ENCODE data around the gene DAG1. TPM values are rescaled to one million over a fixed set of nuclear protein-coding genes. Genes with fewer than 3 reads are reported as not detected.

The DAG1 gene
- polyA plus RNA-seq, 1 experiment: 29.5 TPM

DNA sequence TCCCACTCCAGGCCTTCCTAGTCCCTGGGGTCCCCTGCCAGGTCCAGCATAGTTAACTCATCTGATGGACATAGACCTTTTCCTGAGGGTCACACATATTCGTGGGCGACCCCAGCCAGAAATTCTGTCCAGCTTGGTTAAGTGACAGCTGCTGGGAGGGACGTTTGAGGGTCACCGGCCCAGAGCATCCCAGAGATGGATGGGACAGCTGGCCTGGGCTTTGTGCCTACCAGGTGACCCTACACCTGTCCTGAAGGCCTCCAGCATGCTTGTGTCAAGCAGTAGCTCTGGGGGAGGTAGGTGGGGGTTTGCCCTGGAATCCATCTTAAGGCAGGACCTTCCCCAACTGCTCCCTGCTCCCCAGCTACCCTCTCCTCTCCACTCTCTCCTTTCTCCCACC is 9.1 kb upstream of the DAG1 start:
- H3K27ac ChIP-seq (ENCODE audit: low read depth, low read length): no peak overlapping the region
- H3K27me3 ChIP-seq (ENCODE audit: control insufficient read depth, insufficient read depth, low read length): no peaks in the 10 kb centered on the region

DNA sequence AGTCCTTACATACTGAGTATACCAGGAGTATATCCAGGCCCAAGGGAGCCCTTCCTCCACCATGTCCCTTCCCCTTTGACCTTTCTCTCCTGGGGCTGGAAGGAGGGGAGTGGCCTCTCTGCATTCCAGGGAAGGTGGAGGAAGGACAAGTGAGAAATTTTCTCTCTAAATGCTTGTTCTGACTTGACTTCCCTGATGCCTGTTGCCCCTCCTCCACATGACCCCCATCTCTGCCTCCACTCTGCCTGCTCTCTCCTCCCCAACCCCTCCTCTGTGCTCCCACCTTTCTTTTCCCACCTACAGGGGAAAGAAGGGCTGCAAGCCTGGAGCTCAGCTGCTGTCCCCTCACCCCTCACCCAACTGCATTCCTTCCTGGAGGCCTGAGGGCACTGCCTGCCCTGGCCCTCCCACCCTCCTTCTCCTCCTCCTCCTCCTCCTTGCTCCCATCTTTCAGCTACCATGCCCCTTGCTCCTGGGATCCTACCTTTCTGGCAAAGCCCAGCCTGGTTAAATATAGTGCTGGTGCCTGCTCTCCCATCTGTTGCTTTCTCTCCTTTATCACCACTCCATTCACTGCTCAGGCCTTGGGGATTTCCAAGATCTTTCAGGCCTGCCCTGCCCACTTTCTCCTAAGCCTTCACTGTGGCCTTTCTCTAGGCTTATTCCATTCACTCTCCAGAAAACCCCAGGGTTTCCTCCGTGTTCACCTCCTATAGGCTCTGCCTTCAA is 8.5 kb upstream of the DAG1 start:
- ChIA-PET POLR2A (interaction anchor here (0.6 kb wide), 1 partner anchor 355 kb away, joined by 4 read pairs; no protein-coding TSS in a partner anchor), CTCF (interaction anchor here (3.7 kb wide), 1 partner anchor 12 kb away, joined by 14 read pairs; no protein-coding TSS in a partner anchor)
- no peak for DNase-seq (ENCODE audit: low read depth, low spot score)
- H3K27ac ChIP-seq (ENCODE audit: low read depth, low read length): peak overlapping the region; percentile 39
- H3K9me3 ChIP-seq (ENCODE audit: control insufficient read depth, insufficient read depth, low read length): no peaks in the 10 kb centered on the region
- no peaks in the 10 kb centered on the region for H3K27me3 ChIP-seq (ENCODE audit: control insufficient read depth, insufficient read depth, low read length)
- no peak overlapping the region for H3K4me3 ChIP-seq (ENCODE audit: low read depth, low read length)
- no peak for TF ChIP-seq CTCF (IDR thresholded peaks at IDR 0.05; ENCODE audit: low read depth, low read length)

More for the DNA sequence above, 9.1 kb upstream of the DAG1 start:
- DNase-seq (ENCODE audit: low read depth, low spot score): no peak
- CTCF ChIA-PET: interaction anchor here (3.7 kb wide), 1 partner anchor 11 kb away, joined by 14 read pairs; no protein-coding TSS in a partner anchor
- POLR2A ChIA-PET: no interaction called here
- TF ChIP-seq CTCF (IDR thresholded peaks at IDR 0.05; ENCODE audit: low read depth, low read length): no peak
- Histone ChIP-seq H3K4me3 (ENCODE audit: low read depth, low read length) (no peak overlapping the region), H3K9me3 (ENCODE audit: control insufficient read depth, insufficient read depth, low read length) (no peaks in the 10 kb centered on the region)

- no peaks in the 10 kb centered on the region for H3K9me3 ChIP-seq (ENCODE audit: control insufficient read depth, insufficient read depth, low read length)
- no peak overlapping the region for H3K4me3 ChIP-seq (ENCODE audit: low read depth, low read length)
- no peak for DNase-seq (ENCODE audit: low read depth, low spot score)
- no peak for TF ChIP-seq CTCF (IDR thresholded peaks at IDR 0.05; ENCODE audit: low read depth, low read length)
- POLR2A ChIA-PET: interaction anchor here (0.6 to 0.7 kb wide), 2 partner anchors 104 to 356 kb away, joined by 3 to 4 read pairs; no protein-coding TSS in a partner anchor
- CTCF ChIA-PET: interaction anchor here (3.7 kb wide), 1 partner anchor 13 kb away, joined by 14 read pairs; no protein-coding TSS in a partner anchor
- no peak overlapping the region for H3K27ac ChIP-seq (ENCODE audit: low read depth, low read length)
- H3K27me3 ChIP-seq (ENCODE audit: control insufficient read depth, insufficient read depth, low read length): no peaks in the 10 kb centered on the region
Observed at GRCh38 chr3:49462222-49462621, 7.8 kb upstream of the DAG1 start.

GRCh38 chr3:49465270-49466034 is 4.6 kb upstream of the DAG1 start:
- no peak for DNase-seq (ENCODE audit: low read depth, low spot score)
- Histone ChIP-seq H3K4me3 (ENCODE audit: low read depth, low read length) (no peak overlapping the region), H3K27me3 (ENCODE audit: control insufficient read depth, insufficient read depth, low read length) (no peaks in the 10 kb centered on the region), H3K9me3 (ENCODE audit: control insufficient read depth, insufficient read depth, low read length) (no peaks in the 10 kb centered on the region), H3K27ac (ENCODE audit: low read depth, low read length) (no peak overlapping the region)
- ChIA-PET POLR2A (no interaction called here), CTCF (interaction anchor here (0.6 to 2.5 kb wide), 2 partner anchors 16 to 332 kb away, joined by 5 to 6 read pairs; no protein-coding TSS in a partner anchor)
- no peak for TF ChIP-seq CTCF (IDR thresholded peaks at IDR 0.05; ENCODE audit: low read depth, low read length)

GRCh38 chr3:49466085-49466484 is 4.0 kb upstream of the DAG1 start:
- Histone ChIP-seq H3K9me3 (ENCODE audit: control insufficient read depth, insufficient read depth, low read length) (no peaks in the 10 kb centered on the region; the same call in 1 of the 2 replicates), H3K27me3 (ENCODE audit: control insufficient read depth, insufficient read depth, low read length) (no peaks in the 10 kb centered on the region), H3K27ac (ENCODE audit: low read depth, low read length) (no peak overlapping the region), H3K4me3 (ENCODE audit: low read depth, low read length) (no peak overlapping the region)
- TF ChIP-seq CTCF (IDR thresholded peaks at IDR 0.05; ENCODE audit: low read depth, low read length): no peak
- ChIA-PET CTCF (no interaction called here), POLR2A (no interaction called here)
- no peak for DNase-seq (ENCODE audit: low read depth, low spot score)

Data from AG04450 (cell line).